Smooth muscle cell of the brain vasculature (primary cell): ENCODE results near the gene CSNK2A3.

Source experiments
- DNase-seq: peaks from one replicate; pipeline ENCODE4 v3.0.0-alpha.2; 2012; ENCODE audit warnings: low read depth, low spot score

Gene CSNK2A3

GRCh38 chr11:11336664-11337063 lies 16.4 kb downstream of the CSNK2A3 start:
- DNase-seq, result no peak

- no peak for DNase-seq
Observed at GRCh38 chr11:11335043-11335442, 18.0 kb downstream of the CSNK2A3 start.

GRCh38 chr11:11334607-11335006 lies 18.4 kb downstream of the CSNK2A3 start:
- DNase-seq, result no peak

- DNase-seq, result no peak
Observed at GRCh38 chr11:11332141-11332710, 20.8 kb downstream of the CSNK2A3 start.

GRCh38 chr11:11329062-11329806 lies 23.8 kb downstream of the CSNK2A3 start:
- no peak for DNase-seq

- no peak for DNase-seq
Observed at GRCh38 chr11:11324090-11324489, 29.0 kb downstream of the CSNK2A3 start.

- DNase-seq, result no peak
Observed at GRCh38 chr11:11322101-11322500, 30.9 kb downstream of the CSNK2A3 start.

GRCh38 chr11:11320825-11321224 lies 32.2 kb downstream of the CSNK2A3 start:
- DNase-seq, result no peak

DNA sequence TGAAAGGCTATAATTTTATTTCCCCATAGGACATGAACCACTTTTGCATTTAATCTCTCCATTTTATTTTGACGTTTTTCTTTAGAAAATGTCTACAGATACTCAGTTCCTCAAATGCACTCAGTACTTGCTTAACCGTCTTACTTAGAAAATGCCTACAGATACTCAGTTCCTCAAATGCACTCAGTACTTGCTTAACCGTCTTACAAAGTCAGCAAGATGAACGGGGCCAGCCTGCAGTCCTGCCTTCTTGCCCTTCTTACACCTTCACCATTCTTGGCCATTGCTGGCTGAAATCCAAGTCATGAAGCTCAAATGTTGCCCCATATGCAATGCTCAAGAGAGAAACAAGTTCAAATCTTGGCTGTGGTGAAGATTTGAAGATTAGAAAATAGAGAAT lies 34.1 kb downstream of the CSNK2A3 start:
- no peak for DNase-seq

DNA sequence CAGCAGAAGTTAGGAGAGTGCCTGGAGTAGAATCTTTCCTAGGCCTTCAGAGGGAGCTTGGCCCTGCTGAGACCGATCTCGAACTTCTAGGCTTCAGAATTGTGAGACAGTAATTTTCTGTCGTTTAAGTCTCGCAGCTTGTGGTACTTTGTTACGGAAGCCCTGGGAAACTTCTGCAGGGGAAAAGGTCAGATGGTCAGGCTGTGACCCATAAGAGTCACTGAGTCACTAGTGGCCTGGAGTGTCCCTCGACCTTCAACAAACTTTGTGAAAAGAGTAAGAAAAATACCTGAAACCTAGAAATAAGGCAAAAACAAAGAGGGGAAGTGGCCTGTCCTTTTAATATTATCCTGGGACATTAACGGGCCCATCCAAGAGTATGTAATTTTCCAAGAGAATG lies 34.6 kb downstream of the CSNK2A3 start:
- no peak for DNase-seq

DNA sequence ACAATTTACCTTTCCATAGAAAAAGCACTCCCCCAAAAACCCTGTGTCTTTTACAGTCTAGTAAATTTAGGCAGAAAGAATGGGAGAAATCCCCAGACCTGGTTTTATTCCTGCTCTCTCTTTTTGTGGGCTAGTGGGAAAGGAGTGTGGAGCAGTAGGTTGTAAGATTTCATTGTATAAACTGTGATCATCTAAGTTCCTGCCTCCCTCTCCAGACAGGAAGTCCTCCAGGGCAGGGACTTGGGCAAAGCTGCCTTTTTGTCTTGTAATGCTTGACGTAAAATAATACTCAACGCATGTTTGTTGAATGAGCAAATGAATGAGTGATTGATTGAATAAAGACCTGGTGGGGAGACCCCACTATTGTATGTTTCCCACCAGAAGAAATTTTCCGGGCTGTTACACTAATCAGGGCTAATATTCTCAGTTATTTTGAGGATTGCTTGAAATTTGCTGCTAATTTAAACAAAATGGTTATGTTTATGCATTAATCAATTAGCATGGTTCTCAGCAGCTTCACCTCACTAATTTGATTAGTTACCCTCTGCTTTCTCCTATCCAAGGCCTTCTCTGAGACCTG lies 36.3 kb downstream of the CSNK2A3 start:
- DNase-seq, result no peak

GRCh38 chr11:11313902-11314692 lies 39.0 kb downstream of the CSNK2A3 start:
- DNase-seq, result no peak

DNA sequence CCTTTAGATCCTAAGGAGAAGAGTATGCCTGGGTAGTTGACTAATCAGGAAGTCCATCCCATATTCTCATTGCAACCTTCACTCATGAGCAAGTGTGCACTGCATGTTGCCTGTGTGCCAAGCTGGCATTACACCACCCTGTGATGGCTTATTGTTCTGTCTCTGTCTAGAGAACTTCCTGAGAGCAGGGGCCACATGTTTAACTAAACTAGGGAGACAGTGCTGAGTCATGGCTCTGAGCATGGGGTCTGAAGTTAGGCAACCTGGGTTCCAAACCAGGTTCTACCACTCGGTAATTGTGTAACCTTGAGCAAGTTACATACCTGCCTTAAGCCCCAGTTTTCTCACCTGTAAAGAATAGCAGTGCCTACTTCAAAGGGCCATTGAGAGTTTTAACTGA lies 39.6 kb downstream of the CSNK2A3 start:
- no peak for DNase-seq

GRCh38 chr11:11312738-11313137 lies 40.3 kb downstream of the CSNK2A3 start:
- no peak for DNase-seq

- DNase-seq, result no peak
Observed at GRCh38 chr11:11311169-11311568, 41.9 kb downstream of the CSNK2A3 start.

- DNase-seq, result no peak
Observed at GRCh38 chr11:11309906-11310305, 43.1 kb downstream of the CSNK2A3 start.

- DNase-seq, result no peak
Observed at GRCh38 chr11:11308249-11308648, 44.8 kb downstream of the CSNK2A3 start.

DNA sequence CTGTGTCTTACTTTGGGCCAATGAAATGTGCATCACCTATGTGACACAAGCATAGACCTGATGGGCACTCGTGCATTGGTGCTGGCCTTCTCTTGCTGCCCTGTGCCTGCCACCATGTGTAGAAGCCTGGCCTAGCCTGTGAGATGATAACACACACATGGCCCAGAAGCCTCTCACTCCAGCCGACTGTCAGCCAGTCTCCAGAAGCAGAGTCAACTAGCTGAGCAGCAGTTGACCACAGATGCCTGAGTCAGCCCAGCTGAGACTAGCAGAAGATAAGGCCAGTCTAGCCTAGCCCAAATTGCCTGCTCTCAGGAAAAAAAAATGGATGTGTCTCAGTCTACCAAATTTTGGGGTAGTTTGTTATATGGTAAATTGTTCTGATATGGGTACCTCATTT lies 46.2 kb downstream of the CSNK2A3 start:
- DNase-seq, result no peak

DNA sequence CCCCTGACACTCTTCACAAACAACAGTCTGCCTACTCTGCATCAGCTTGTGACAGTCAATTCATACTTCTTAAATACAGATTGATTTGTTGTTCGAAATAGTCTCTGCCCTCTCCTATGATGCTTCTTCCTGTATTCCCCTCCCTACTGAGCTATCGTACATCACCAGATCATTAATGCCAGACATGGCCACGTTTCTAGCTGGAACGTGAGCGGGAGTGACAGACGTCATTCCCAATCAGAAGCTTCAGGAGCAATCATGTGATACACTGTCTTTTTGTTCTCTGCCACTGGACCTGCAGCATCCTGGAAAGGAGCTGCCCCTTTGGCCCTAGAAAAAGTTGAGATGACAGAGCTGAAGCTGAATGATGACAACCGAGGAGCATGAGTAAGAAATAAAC lies 48.5 kb downstream of the CSNK2A3 start:
- DNase-seq, result no peak

GRCh38 chr11:11302565-11302964 lies 50.5 kb downstream of the CSNK2A3 start:
- DNase-seq, result no peak
